ENCODE measurements around the gene CTDSPL.

Gene CTDSPL

DNA sequence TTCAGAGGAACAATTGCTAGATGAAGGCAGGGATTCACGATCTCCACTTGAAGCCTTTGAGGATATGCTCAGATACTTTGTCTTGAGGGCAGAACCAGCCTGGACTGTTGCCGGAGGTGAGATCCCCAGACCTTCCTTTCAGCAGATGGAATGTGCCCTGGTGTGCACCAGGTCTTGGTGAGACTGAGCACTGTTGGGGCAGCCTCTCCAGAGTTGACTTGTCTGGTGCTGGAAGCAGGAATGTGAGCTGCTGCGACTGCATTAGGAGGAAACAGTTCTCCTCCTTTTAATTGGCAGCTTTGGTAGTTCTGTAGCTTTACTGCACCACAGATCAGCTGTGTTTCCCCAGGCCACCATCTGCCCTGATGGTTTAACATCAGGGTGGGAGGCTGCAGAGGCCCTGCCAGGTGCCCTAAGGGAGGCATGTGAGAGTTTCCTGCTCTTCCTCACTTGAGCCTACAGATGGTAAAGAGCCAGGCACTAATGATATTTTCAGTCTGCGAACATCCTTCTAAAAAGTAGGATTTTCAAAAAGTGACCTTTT, 58.5 kb downstream of the CTDSPL start:
- no peak for TF ChIP-seq EGR1 (IDR thresholded peaks at IDR 0.05)
- TF ChIP-seq, protein P1, sequence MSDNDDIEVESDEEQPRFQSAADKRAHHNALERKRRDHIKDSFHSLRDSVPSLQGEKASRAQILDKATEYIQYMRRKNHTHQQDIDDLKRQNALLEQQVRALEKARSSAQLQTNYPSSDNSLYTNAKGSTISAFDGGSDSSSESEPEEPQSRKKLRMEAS (IDR thresholded peaks at IDR 0.05): no peak
- no peak for TF ChIP-seq NFIC (IDR thresholded peaks at IDR 0.05)
- TF ChIP-seq YY1 (IDR thresholded peaks at IDR 0.05; ENCODE audit: low read depth): no peak
- TF ChIP-seq, protein P2, sequence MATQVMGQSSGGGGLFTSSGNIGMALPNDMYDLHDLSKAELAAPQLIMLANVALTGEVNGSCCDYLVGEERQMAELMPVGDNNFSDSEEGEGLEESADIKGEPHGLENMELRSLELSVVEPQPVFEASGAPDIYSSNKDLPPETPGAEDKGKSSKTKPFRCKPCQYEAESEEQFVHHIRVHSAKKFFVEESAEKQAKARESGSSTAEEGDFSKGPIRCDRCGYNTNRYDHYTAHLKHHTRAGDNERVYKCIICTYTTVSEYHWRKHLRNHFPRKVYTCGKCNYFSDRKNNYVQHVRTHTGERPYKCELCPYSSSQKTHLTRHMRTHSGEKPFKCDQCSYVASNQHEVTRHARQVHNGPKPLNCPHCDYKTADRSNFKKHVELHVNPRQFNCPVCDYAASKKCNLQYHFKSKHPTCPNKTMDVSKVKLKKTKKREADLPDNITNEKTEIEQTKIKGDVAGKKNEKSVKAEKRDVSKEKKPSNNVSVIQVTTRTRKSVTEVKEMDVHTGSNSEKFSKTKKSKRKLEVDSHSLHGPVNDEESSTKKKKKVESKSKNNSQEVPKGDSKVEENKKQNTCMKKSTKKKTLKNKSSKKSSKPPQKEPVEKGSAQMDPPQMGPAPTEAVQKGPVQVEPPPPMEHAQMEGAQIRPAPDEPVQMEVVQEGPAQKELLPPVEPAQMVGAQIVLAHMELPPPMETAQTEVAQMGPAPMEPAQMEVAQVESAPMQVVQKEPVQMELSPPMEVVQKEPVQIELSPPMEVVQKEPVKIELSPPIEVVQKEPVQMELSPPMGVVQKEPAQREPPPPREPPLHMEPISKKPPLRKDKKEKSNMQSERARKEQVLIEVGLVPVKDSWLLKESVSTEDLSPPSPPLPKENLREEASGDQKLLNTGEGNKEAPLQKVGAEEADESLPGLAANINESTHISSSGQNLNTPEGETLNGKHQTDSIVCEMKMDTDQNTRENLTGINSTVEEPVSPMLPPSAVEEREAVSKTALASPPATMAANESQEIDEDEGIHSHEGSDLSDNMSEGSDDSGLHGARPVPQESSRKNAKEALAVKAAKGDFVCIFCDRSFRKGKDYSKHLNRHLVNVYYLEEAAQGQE (IDR thresholded peaks at IDR 0.05; ENCODE audit: low read depth): no peak
- no peak for TF ChIP-seq EP300 (IDR thresholded peaks at IDR 0.05; ENCODE audit: borderline replicate concordance)
- TF ChIP-seq, protein P3, sequence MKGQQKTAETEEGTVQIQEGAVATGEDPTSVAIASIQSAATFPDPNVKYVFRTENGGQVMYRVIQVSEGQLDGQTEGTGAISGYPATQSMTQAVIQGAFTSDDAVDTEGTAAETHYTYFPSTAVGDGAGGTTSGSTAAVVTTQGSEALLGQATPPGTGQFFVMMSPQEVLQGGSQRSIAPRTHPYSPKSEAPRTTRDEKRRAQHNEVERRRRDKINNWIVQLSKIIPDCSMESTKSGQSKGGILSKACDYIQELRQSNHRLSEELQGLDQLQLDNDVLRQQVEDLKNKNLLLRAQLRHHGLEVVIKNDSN (IDR thresholded peaks at IDR 0.05): no peak
- TF ChIP-seq CREB1 (IDR thresholded peaks at IDR 0.05; ENCODE audit: low read depth): no peak
- no peak for TF ChIP-seq TCF12 (IDR thresholded peaks at IDR 0.05; ENCODE audit: low read depth)
- no peak for TF ChIP-seq TEAD4 (IDR thresholded peaks at IDR 0.05)
- TF ChIP-seq CEBPB (IDR thresholded peaks at IDR 0.05): no peak
- no peak for TF ChIP-seq FOXM1 (IDR thresholded peaks at IDR 0.05; ENCODE audit: borderline replicate concordance, low read depth)
- no peak for TF ChIP-seq ZBTB7A (IDR thresholded peaks at IDR 0.05; ENCODE audit: low read depth)
- no peak for TF ChIP-seq TAF1 (IDR thresholded peaks at IDR 0.05; ENCODE audit: low read depth)

DNA sequence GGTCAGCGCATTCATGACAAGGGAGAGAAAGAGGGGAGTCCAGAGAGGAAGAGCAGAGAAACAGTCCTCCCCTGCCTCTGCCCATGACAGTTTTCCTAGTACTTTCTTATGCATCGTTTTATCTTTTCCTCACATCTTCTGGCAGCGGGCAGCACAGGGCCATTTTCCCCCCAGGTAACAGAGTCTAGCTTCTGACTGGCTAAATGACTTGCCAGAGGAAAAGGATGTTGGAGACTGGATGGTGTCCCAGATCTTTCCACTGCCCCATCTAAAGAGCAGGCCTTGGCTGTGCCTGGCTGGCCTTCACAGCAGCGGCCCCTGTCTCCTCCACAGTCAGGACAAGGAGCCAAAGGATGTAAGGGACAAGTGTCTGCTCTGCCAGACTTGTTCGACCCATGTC, 59.3 kb downstream of the CTDSPL start:
- TF ChIP-seq YY1 (IDR thresholded peaks at IDR 0.05; ENCODE audit: low read depth) (no peak), RAD21 (IDR thresholded peaks at IDR 0.05; ENCODE audit: low read depth) (no peak), NFIC (IDR thresholded peaks at IDR 0.05) (no peak), TCF12 (IDR thresholded peaks at IDR 0.05; ENCODE audit: low read depth) (no peak), FOXM1 (IDR thresholded peaks at IDR 0.05; ENCODE audit: borderline replicate concordance, low read depth) (no peak), TEAD4 (IDR thresholded peaks at IDR 0.05) (no peak), EGR1 (IDR thresholded peaks at IDR 0.05) (no peak), TAF1 (IDR thresholded peaks at IDR 0.05; ENCODE audit: low read depth) (no peak), CEBPB (IDR thresholded peaks at IDR 0.05) (no peak), CREB1 (IDR thresholded peaks at IDR 0.05; ENCODE audit: low read depth) (no peak), EP300 (IDR thresholded peaks at IDR 0.05; ENCODE audit: borderline replicate concordance) (no peak), ZBTB7A (IDR thresholded peaks at IDR 0.05; ENCODE audit: low read depth) (no peak)
- TF ChIP-seq, protein P1 (IDR thresholded peaks at IDR 0.05): no peak
- TF ChIP-seq, protein P3 (IDR thresholded peaks at IDR 0.05): no peak
- TF ChIP-seq, protein P2 (IDR thresholded peaks at IDR 0.05; ENCODE audit: low read depth): no peak

DNA sequence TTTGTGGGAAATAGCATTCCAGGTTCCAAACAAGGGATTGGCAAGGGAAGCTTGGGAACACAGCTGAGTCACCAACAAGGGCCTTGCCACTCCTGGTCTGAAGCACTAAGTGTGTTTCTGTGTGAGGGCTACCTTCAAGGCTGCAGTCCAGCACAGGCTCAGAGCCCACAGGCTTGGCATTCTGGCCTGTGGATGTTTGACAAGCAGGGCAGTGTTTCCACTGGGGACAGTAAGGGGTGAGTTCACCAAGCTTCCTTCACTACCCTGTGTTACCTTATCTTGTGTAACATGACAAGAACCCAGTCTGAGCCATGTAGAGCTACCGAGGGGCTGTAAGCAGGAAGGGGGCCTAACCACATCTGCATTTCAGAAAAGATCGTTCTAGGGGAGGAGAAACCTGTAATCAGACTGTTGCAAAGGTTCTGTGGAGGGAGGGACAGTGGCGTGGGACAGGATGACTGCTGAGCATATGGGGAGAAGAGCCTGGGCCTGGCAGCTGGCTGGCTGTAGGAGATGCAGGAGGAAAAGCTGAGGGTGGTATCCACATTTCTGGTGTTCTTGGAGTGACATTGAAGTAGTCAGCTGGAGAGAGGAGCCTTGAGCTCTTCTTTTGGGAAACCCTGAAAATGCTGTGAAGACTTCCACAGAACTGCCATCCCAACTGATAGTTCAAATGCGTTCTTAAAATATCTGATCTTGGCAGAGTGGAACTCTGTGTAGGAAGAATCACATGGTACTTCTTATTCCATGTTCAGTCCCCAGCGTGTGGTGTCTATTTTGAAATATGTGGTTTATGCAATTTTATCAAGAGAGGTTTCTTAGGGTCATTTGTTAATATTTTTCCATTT, 61.3 kb downstream of the CTDSPL start:
- TF ChIP-seq, protein P3 (IDR thresholded peaks at IDR 0.05): no peak
- TF ChIP-seq CEBPB (IDR thresholded peaks at IDR 0.05) (no peak), EP300 (IDR thresholded peaks at IDR 0.05; ENCODE audit: borderline replicate concordance) (no peak), CREB1 (IDR thresholded peaks at IDR 0.05; ENCODE audit: low read depth) (no peak), YY1 (IDR thresholded peaks at IDR 0.05; ENCODE audit: low read depth) (no peak), EGR1 (IDR thresholded peaks at IDR 0.05) (no peak)
- TF ChIP-seq, protein P1 (IDR thresholded peaks at IDR 0.05): no peak

DNA sequence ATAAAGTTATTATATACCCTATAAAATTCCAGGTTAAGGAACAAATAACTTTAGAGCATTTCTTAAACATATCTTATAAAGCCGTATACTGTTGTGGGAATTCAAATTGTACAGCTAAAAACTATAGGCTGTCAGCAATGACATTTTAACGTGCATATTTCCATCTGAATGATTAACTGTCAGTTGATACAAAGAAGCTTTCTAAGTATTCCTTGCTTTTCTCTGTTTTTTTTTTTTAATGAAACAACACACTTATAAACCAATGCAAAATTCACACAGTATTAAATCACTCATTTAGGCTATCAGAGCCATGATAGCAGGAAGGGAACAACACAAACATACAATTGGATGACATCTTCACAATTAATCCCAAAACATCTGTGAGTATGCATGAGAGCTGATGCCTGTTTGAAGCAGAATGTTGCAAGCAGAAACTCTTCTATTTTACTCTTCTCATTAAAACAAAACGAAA, 61.9 kb downstream of the CTDSPL start:
- no peak for TF ChIP-seq FOXM1 (IDR thresholded peaks at IDR 0.05; ENCODE audit: borderline replicate concordance, low read depth)
- no peak for TF ChIP-seq CEBPB (IDR thresholded peaks at IDR 0.05)
- no peak for TF ChIP-seq TCF12 (IDR thresholded peaks at IDR 0.05; ENCODE audit: low read depth)
- TF ChIP-seq, protein P2 (IDR thresholded peaks at IDR 0.05; ENCODE audit: low read depth): no peak
- TF ChIP-seq NFIC (IDR thresholded peaks at IDR 0.05): no peak
- no peak for TF ChIP-seq TAF1 (IDR thresholded peaks at IDR 0.05; ENCODE audit: low read depth)
- no peak for TF ChIP-seq ZBTB7A (IDR thresholded peaks at IDR 0.05; ENCODE audit: low read depth)
- no peak for TF ChIP-seq YY1 (IDR thresholded peaks at IDR 0.05; ENCODE audit: low read depth)
- TF ChIP-seq EGR1 (IDR thresholded peaks at IDR 0.05): no peak
- TF ChIP-seq TEAD4 (IDR thresholded peaks at IDR 0.05): no peak
- TF ChIP-seq, protein P3 (IDR thresholded peaks at IDR 0.05): no peak
- TF ChIP-seq RAD21 (IDR thresholded peaks at IDR 0.05; ENCODE audit: low read depth): no peak
- TF ChIP-seq, protein P1 (IDR thresholded peaks at IDR 0.05): no peak
- TF ChIP-seq EP300 (IDR thresholded peaks at IDR 0.05; ENCODE audit: borderline replicate concordance): no peak
- TF ChIP-seq CREB1 (IDR thresholded peaks at IDR 0.05; ENCODE audit: low read depth): no peak
